Left ventricle myocardium inferior (tissue), 1 donor: ENCODE measurements around the gene ABTB1. TPM values are rescaled to one million over a fixed set of nuclear protein-coding genes. Genes with fewer than 3 reads are reported as not detected.

Experiments used
- DNase-seq: peaks from one replicate; pipeline ENCODE4 v3.0.0-alpha.2; 2020
- H3K27ac ChIP-seq: fragments of 200-600 bp; replicated peaks from 2 replicates; pipeline ENCODE4 v1.8.0; 2021
- H3K27me3 ChIP-seq: fragments of 200-600 bp; 2 replicates; pipeline ENCODE4 v1.8.0; 2021; ENCODE audit warnings: low read depth
- H3K36me3 ChIP-seq: fragments of 200-600 bp; 2 replicates; pipeline ENCODE4 v1.8.0; 2021
- H3K4me1 ChIP-seq: fragments of 200-600 bp; 2 replicates; pipeline ENCODE4 v1.8.0; 2021
- H3K4me3 ChIP-seq: fragments of 200-600 bp; 2 replicates; pipeline ENCODE4 v1.8.0; 2021; ENCODE audit warnings: mild to moderate bottlenecking, moderate library complexity
- H3K9me3 ChIP-seq: fragments of 200-600 bp; replicated peaks from 2 replicates; pipeline ENCODE4 v1.8.0; 2021
- CTCF ChIP-seq: fragments of 200-600 bp; IDR thresholded peaks from 2 replicates; pipeline ENCODE4 v1.8.0; 2021; ENCODE audit warnings: antibody characterized with exemption, mild to moderate bottlenecking, borderline replicate concordance
- intact Hi-C: fragments of 100-400 bp; cut with micrococcal nuclease; formaldehyde crosslinking; loops from one replicate; pipeline ENCODE4 v1.11.0; 2022
- total RNA-seq: library from RNA; stranded (reverse); fragmentation: NEBNext Ultra II Directional; extraction: Animal tissue kit (Norgen Biotek cat#: 25700); gene quantifications from one replicate; pipeline ENCODE4 v1.2.1, GENCODE V29; 2021
- donor health status: DM: no; HTN: yes; CAD: no; lungs with severe emphysema.

ABTB1 gene
- total RNA-seq, 1 donor from 2014 or later: 29.9 TPM

- no peaks in the 10 kb centered on the region for H3K36me3 ChIP-seq
- no peak for TF ChIP-seq CTCF
- no peak overlapping the region for H3K4me3 ChIP-seq
- intact Hi-C loops: no loop called here
- peaks cover 16% of the 10 kb centered on the region for H3K27me3 ChIP-seq
- no peak overlapping the region for H3K27ac ChIP-seq
- H3K4me1 ChIP-seq: no peaks in the 10 kb centered on the region
- no peak for DNase-seq
- H3K9me3 ChIP-seq: no peaks in the 10 kb centered on the region
These were observed 35.2 kb upstream of the ABTB1 start for GRCh38 chr3:127637546-127637945.

- DNase-seq: no peak
- Histone ChIP-seq H3K9me3 (no peaks in the 10 kb centered on the region), H3K27ac (no peak overlapping the region), H3K4me3 (no peak overlapping the region), H3K36me3 (no peaks in the 10 kb centered on the region), H3K27me3 (peaks cover 11% of the 10 kb centered on the region), H3K4me1 (no peaks in the 10 kb centered on the region)
- TF ChIP-seq CTCF: no peak
- intact Hi-C loops: no loop called here
These were observed 34.8 kb upstream of the ABTB1 start for GRCh38 chr3:127637971-127638370.

- Histone ChIP-seq H3K36me3 (no peaks in the 10 kb centered on the region), H3K27me3 (peaks cover 9% of the 10 kb centered on the region), H3K9me3 (no peaks in the 10 kb centered on the region), H3K4me1 (no peaks in the 10 kb centered on the region), H3K4me3 (no peak overlapping the region), H3K27ac (no peak overlapping the region)
- intact Hi-C loops: no loop called here
- no peak for DNase-seq
- TF ChIP-seq CTCF: no peak
These were observed 33.3 kb upstream of the ABTB1 start for GRCh38 chr3:127639173-127640041.

- intact Hi-C loops: no loop called here
These were observed 32.8 kb upstream of the ABTB1 start for GRCh38 chr3:127640042-127640355.

GRCh38 chr3:127644641-127645370, 27.9 kb upstream of the ABTB1 start:
- Histone ChIP-seq H3K36me3 (no peaks in the 10 kb centered on the region), H3K27me3 (no peaks in the 10 kb centered on the region), H3K4me1 (no peaks in the 10 kb centered on the region), H3K4me3 (no peak overlapping the region), H3K9me3 (no peaks in the 10 kb centered on the region), H3K27ac (no peak overlapping the region)
- intact Hi-C loops: no loop called here
- no peak for TF ChIP-seq CTCF
- no peak for DNase-seq

More at GRCh38 chr3:127640042-127640355, 32.8 kb upstream of the ABTB1 start:
- H3K27me3 ChIP-seq: peaks cover 9% of the 10 kb centered on the region
- H3K4me3 ChIP-seq: no peak overlapping the region
- DNase-seq: no peak
- no peak overlapping the region for H3K27ac ChIP-seq
- H3K9me3 ChIP-seq: no peaks in the 10 kb centered on the region
- H3K36me3 ChIP-seq: no peaks in the 10 kb centered on the region
- no peaks in the 10 kb centered on the region for H3K4me1 ChIP-seq
- TF ChIP-seq CTCF: no peak
